Stimulated activated CD4-positive, alpha-beta T cell treated with anti-CD3 and anti-CD28 coated beads, TNF-alpha, amount 100 ng/mL, for 24 hours (primary cell): Measurements from ENCODE around the gene RPEL1.
"Not testable (repeated sequence)": the region's sequence is repeated elsewhere in the genome, so short reads cannot be mapped to it uniquely, and the experiment has no call there.

ENCODE experiments used
- DNase-seq, 3 experiments: peaks; one replicate each; pipeline ENCODE4 v3.0.0-alpha.2; 2020; ENCODE audit warnings: low read depth in 3 of 3

Gene RPEL1

DNA sequence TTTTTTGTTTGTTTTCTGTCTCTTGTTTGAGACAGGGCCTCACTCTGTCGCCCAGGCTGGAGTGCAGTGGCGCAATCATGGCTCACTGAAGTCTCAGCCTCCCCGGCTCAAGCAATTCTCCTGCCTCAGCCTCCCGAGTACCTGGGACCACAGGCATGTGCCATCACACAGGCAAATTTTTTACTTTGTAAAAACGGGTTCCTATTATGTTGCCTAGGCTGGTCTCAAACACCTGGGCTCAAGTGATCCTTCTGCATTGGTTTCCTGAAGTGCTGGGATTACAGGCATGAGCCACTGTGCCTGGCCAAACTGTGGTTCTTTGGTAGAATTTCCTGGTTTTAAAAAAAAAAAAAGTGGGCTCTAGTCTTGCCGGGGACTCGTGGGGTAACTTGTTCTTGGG, at the start of gene RPEL1:
Gene RPEL1 (plus strand): TSS at position 301 of the 400 bp plus-strand sequence. CDS start 110 bp downstream, outside the sequence.
- not testable (repeated sequence) for DNase-seq

- no peak for DNase-seq
These were observed 49.2 kb upstream of the RPEL1 start for GRCh38 chr10:103196516-103196915.

- DNase-seq: peak in 1 of 3 experiments; percentile 13
These were observed 48.5 kb upstream of the RPEL1 start for GRCh38 chr10:103197174-103197573.

- DNase-seq: no peak
These were observed 47.8 kb upstream of the RPEL1 start for GRCh38 chr10:103197903-103198302.

- DNase-seq: no peak
These were observed 47.0 kb upstream of the RPEL1 start for GRCh38 chr10:103198648-103199047.

DNA sequence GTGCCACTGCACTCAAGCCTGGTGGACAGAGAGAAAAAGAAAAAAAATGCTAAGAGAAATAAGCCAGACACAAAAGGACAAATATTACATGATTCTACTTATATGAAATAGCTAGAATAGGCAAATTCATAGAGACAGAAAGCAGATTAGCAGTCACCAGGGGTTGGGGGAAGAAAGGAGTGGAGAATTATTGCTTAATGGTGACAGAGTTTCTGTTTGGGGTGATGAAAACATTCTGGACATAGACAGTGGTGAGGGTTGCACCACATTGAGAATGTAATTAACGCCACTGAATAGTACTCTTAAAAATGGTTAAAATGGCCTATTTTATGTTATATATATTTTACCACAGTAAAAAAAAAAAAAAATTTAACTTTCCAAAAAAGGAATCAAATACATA, 46.2 kb upstream of the RPEL1 start:
- no peak for DNase-seq

- DNase-seq: no peak
These were observed 43.4 kb upstream of the RPEL1 start for GRCh38 chr10:103202319-103202718.

DNA sequence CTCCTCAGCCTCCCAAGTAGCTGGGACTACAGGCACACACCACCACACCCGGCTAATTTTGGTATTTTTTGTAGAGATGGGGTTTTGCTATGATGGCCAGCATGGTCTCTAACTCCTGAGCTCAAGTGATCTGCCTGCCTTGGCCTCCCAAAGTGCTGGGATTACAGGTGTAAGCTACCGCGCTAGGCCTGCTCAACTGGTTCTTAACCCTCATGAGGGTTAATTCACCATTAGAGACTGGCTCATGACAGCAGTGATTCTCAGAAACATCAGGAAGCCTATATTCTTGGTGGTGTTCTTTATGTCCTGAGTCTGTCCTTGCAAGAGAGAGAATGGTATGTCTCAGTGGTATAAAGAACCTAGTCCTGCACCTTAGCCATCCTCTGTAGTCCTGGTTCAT, 42.2 kb upstream of the RPEL1 start:
- DNase-seq: no peak

DNA sequence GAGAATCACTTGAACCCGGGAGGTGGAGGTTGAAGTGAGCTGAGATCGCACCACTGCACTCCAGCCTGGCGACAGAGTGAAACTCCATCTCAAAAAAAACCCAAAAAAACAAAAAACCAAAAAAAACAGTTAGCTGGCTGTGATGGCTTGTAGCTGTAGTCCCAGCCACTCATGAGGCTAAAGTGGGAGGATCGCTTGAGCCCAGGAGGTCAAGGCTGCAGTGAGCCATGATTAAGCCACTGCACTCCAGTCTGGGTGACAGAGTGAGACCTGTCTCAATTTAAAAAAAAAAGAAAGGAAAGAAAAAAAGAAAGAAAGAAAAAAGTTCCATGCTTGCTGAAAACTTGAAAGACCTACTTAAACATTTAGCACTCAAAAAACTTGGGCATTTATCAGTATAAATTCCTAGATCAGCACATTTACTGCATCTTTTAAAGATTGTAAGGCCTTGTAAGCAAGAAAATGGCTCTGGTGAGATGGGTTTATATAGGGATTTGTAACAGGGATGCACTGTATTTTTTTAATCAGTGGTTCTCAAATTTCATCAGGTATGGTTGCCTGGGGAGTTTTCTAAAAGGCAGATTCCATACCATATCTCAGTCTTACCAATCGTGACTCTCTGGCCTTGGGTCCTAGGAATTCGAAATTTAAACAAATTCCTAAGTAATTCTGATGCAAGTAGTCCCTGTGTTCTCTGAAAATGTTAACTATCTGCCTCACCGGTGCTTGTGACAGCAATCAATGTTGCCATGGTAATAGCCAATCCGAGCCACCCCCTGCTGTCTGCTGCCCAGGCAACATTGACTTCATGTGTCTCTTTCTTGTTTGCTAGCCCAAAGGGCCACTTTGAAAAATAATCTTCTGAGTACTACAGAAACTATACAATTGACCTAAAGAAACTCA, 41.1 kb upstream of the RPEL1 start:
- no peak for DNase-seq

DNA sequence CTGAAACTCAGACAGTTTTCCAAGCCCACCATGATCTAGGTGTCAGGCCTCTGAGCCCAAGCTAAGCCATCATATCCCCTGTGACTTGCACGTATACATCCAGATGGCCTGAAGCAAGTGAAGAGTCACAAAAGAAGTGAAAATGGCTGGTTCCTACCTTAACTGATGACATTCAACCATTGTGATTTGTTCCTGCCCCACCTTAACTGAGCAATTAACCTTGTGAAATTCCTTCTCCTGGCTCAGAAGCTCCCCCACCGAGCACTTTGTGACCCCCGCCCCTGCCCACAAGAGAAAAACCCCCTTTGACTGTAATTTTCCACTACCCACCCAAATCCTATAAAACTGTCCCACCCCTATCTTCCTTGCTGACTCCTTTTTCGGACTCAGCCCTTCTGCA, 40.3 kb upstream of the RPEL1 start:
- DNase-seq: not testable (repeated sequence)

GRCh38 chr10:103206715-103207114, 39.0 kb upstream of the RPEL1 start:
- DNase-seq: not testable (repeated sequence)

GRCh38 chr10:103207141-103207540, 38.5 kb upstream of the RPEL1 start:
- no peak for DNase-seq

DNA sequence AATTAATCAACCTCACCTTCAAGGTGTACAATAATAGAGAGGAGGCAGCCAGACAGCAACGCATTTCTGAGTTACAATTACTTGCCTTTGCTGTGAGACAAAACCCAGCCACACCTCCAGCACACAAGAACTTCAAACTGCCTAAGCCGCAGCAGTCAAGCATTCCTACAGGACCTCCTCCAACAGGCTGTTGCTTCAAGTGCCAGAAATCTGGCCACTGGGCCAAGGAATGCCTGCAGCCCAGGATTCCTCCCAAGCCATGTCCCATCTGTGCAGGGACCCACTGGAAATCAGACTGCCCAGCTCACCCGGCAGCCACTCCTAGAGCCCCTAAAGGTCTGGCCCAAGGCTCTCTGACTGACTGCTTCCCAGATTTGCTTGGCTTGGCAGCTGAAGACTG, 38.0 kb upstream of the RPEL1 start:
- not testable (repeated sequence) for DNase-seq

DNA sequence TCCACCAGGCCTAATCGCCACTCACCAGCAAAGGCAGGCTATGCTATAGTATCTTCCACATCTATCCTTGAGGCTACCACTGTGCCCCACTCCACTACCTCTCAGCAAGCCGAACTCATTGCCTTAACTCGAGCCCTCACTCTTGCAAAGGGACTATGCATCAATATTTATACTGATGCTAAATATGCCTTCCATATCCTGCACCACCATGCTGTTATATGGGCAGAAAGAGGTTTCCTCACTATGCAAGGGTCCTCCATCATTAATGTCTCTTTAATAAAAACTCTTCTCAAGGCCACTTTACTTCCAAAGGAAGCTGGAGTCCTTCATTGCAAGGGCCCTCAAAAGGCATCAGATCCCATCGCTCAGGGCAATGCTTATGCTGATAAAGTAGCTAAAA, 35.4 kb upstream of the RPEL1 start:
- DNase-seq: not testable (repeated sequence)

- no peak for DNase-seq
These were observed 30.1 kb upstream of the RPEL1 start for GRCh38 chr10:103215601-103216000.

GRCh38 chr10:103216362-103216761, 29.3 kb upstream of the RPEL1 start:
- DNase-seq: not testable (repeated sequence)

GRCh38 chr10:103224133-103224532, 21.6 kb upstream of the RPEL1 start:
- no peak for DNase-seq

GRCh38 chr10:103224721-103225120, 21.0 kb upstream of the RPEL1 start:
- DNase-seq: not testable (repeated sequence)

- DNase-seq: no peak
These were observed 19.7 kb upstream of the RPEL1 start for GRCh38 chr10:103225939-103226338.

- no peak for DNase-seq
These were observed 18.3 kb upstream of the RPEL1 start for GRCh38 chr10:103227416-103227815.

- no peak for DNase-seq
These were observed 14.6 kb upstream of the RPEL1 start for GRCh38 chr10:103231047-103231551.

DNA sequence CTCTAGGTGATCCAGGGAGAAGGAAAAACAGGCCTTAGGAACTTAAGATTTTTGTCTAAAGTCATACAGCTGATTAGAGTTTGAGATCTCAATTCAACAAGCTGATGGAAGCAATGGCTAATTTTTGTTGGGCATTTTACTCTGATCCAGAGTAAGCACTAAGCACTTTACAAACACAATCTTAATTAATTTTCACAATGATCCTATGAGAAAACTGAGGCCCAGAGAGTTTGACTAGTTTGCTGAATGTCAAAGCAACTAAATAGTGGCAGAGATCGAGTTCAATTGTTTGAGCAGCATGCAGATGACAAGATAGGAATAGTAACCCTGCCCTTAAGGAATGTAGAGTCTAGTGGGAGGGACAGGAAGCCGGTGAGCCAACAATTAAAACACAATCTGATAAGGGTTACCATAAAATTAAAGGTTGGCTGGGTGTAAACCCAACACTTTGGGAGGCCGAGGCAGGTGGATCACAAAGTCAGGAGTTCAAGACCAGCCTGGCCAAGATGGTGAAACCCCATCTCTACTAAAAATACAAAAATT, 13.5 kb upstream of the RPEL1 start:
- no peak for DNase-seq
